ENCODE data around the gene RPA3.

GRCh38 chr7:7737674-7738073, 19.3 kb upstream of the RPA3 start:
- no peak for TF ChIP-seq CTCF (conservative IDR thresholded peaks at IDR 0.05; ENCODE audit: low read depth, low read length)
- TF ChIP-seq EZH2phosphoT487 (IDR thresholded peaks at IDR 0.05; ENCODE audit: borderline replicate concordance, low read length): no peak
